GM23338 (cell line): ENCODE data around the gene FKBP10.

Experiments used
- CREB1 ChIP-seq: fragments of 250-450 bp; sonication (Bioruptor Pico); IDR thresholded peaks from 2 replicates; pipeline ENCODE4 v1.5.0; 2020; ENCODE audit warnings: low read depth, mild to moderate bottlenecking, moderate library complexity
- EZH2 ChIP-seq: fragments of 200-600 bp; sonication (generic); IDR thresholded peaks from one replicate; pipeline ENCODE4 v1.8.0; 2017; ENCODE audit warnings: antibody characterized with exemption, mild to moderate bottlenecking, low read depth; ENCODE audit not compliant: unreplicated experiment
- EZH2phosphoT487 ChIP-seq: fragments of 200-600 bp; sonication (generic); IDR thresholded peaks from one replicate; pipeline ENCODE4 v1.8.1; 2018; ENCODE audit warnings: antibody characterized with exemption; ENCODE audit not compliant: unreplicated experiment
- POLR2AphosphoS5 ChIP-seq: IDR thresholded peaks from 2 replicates; pipeline ENCODE4 v1.6.1; 2016; ENCODE audit warnings: antibody characterized with exemption, low read depth
- STAT1 ChIP-seq: IDR thresholded peaks from one replicate; pipeline ENCODE4 v1.6.1; 2016; ENCODE audit warnings: antibody characterized with exemption; ENCODE audit not compliant: unreplicated experiment
- TF ChIP-seq, protein P1 (sequence below), 2 experiments: fragments of 200-600 bp in 1 of 2; sonication (generic) in 1 of 2; conservative IDR thresholded peaks; 2 replicates each; pipeline versions ENCODE4 v1.5.1 to v1.6.1; 2016 to 2017; ENCODE audit warnings: antibody characterized with exemption in 2 of 2, low read depth in 2 of 2, mild to moderate bottlenecking in 2 of 2, moderate library complexity in 1 of 2

DNA sequence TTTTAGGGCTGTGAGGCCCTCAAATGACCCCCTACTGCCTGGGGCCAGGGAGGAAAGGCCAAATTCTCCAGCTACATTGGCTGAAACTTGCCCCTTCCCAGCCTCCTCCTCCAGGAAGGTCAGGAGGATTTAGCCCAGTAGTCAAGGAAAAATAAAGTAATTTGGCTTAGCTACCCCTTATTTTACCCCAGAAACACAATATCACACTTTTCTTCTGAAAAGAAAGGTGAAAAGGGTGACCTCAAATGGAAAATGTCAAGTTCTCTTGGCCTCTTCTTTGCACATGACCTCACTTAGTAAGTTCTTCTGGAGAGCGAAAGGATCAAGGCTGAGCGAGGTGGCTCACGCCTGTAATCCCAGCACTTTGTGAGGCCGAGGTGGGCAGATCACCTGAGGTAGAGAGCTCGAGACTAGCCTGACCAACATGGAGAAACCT, 18.2 kb upstream of the FKBP10 start:
- no peak for TF ChIP-seq STAT1
- TF ChIP-seq, protein P1, sequence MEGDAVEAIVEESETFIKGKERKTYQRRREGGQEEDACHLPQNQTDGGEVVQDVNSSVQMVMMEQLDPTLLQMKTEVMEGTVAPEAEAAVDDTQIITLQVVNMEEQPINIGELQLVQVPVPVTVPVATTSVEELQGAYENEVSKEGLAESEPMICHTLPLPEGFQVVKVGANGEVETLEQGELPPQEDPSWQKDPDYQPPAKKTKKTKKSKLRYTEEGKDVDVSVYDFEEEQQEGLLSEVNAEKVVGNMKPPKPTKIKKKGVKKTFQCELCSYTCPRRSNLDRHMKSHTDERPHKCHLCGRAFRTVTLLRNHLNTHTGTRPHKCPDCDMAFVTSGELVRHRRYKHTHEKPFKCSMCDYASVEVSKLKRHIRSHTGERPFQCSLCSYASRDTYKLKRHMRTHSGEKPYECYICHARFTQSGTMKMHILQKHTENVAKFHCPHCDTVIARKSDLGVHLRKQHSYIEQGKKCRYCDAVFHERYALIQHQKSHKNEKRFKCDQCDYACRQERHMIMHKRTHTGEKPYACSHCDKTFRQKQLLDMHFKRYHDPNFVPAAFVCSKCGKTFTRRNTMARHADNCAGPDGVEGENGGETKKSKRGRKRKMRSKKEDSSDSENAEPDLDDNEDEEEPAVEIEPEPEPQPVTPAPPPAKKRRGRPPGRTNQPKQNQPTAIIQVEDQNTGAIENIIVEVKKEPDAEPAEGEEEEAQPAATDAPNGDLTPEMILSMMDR (conservative IDR thresholded peaks at IDR 0.05; ENCODE audit: low read depth in 2 of 2): no peak
- TF ChIP-seq EZH2phosphoT487: no peak
- no peak for TF ChIP-seq EZH2
- no peak for TF ChIP-seq CREB1 (CRISPR knock-in tag)
- TF ChIP-seq POLR2AphosphoS5: no peak
